Neutrophil (primary cell): ENCODE measurements around the gene CKAP2.
"Not testable (repeated sequence)": the region's sequence is repeated elsewhere in the genome, so short reads cannot be mapped to it uniquely, and the experiment has no call there.

Experiments
- H3K27ac ChIP-seq: fragments of 200-600 bp; sonication (generic); 2 replicates; pipeline ENCODE4 v1.5.1; 2016; ENCODE audit warnings: mild to moderate bottlenecking, moderate library complexity
- H3K27me3 ChIP-seq: fragments of 200-600 bp; sonication (generic); 2 replicates; pipeline ENCODE4 v1.6.0; 2016; ENCODE audit warnings: mild to moderate bottlenecking
- H3K36me3 ChIP-seq: fragments of 200-600 bp; sonication (generic); 2 replicates; pipeline ENCODE4 v1.5.1; 2017
- H3K4me1 ChIP-seq, 2 experiments: fragments of 200-600 bp in 1 of 2; sonication (generic) in 1 of 2; 1 replicate in 1 of 2; 2 replicates in 1 of 2; pipeline versions ENCODE4 v1.5.1 to v1.6.1; 2013 to 2016; ENCODE audit warnings: low read depth in 1 of 2, low read length in 1 of 2, mild to moderate bottlenecking in 1 of 2, moderate library complexity in 1 of 2; ENCODE audit not compliant: control insufficient read depth in 1 of 2, insufficient read depth in 1 of 2
- H3K4me3 ChIP-seq, 2 experiments: fragments of 200-600 bp in 1 of 2; sonication (generic) in 1 of 2; 1 replicate in 1 of 2; 2 replicates in 1 of 2; pipeline ENCODE4 v1.5.1; 2013 to 2016; ENCODE audit warnings: low read depth in 1 of 2, low read length in 1 of 2, mild to moderate bottlenecking in 1 of 2, moderate library complexity in 1 of 2
- H3K9me3 ChIP-seq: fragments of 200-600 bp; sonication (generic); 2 replicates; pipeline ENCODE4 v1.5.1; 2016
- CTCF ChIP-seq: fragments of 200-600 bp; sonication (generic); IDR thresholded peaks from 2 replicates; pipeline ENCODE4 v1.5.1; 2016; ENCODE audit warnings: antibody characterized with exemption

The CKAP2 gene, protein sequence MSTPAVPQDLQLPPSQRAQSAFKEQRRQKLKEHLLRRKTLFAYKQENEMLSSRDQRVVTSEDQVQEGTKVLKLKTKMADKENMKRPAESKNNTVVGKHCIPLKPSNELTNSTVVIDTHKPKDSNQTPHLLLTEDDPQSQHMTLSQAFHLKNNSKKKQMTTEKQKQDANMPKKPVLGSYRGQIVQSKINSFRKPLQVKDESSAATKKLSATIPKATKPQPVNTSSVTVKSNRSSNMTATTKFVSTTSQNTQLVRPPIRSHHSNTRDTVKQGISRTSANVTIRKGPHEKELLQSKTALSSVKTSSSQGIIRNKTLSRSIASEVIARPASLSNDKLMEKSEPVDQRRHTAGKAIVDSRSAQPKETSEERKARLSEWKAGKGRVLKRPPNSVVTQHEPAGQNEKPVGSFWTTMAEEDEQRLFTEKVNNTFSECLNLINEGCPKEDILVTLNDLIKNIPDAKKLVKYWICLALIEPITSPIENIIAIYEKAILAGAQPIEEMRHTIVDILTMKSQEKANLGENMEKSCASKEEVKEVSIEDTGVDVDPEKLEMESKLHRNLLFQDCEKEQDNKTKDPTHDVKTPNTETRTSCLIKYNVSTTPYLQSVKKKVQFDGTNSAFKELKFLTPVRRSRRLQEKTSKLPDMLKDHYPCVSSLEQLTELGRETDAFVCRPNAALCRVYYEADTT

DNA sequence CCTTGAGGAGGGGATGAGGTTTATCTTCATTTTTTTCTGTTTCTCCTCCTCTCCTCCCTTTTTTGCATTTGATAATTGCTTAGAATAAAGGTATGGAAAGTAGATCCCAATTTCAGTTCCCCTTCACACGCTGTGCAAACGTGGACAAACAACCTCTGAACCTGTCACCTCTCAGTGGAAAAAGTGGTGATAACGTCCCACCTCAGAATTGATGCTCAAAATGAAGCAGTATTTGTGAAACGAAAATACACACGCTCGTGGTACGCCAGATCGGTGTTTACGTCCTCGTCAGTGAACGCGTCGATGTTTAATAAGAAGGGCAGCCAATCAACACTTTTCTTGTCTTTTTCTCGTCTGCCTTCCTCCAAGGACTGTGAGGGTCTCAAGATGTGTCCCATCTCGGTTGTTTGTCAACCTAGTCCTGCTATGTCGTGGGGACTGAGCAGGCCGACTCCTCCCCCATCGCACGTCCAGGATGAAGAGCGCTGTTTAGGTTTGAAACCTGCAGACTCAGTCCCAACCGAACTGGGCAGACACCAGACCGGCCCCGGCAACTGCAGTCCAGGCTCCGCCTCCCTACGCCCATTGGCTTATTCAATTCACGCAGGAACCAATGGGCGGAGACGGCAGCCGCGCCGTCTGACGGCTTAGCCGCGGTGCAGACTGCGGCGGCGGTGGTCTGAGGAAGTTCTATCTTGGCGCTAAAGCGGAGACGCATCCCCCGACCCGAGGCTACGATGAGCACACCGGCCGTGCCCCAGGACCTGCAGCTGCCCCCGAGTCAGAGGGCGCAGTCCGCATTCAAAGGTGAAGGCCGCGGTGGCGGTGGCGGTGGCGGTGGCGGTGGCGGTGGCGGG, at the start of gene CKAP2:
Gene CKAP2 (plus strand): TSS at position 659 of the 857 bp plus-strand sequence. CDS start 79 bp downstream, at position 738.
- peak within 1 kb of the TSS; percentile 94 for H3K27ac ChIP-seq
- peak within 1 kb of the TSS; percentile 85 to 92 for H3K4me3 ChIP-seq
- no peaks in the 10 kb centered on the region for H3K36me3 ChIP-seq
- TF ChIP-seq CTCF = peak; percentile 70
- no peaks in the 10 kb centered on the region for H3K9me3 ChIP-seq
- H3K4me1 ChIP-seq = peaks cover 27 to 30% of the 10 kb centered on the region in 2 experiments
- no peaks in the 10 kb centered on the region for H3K27me3 ChIP-seq

DNA sequence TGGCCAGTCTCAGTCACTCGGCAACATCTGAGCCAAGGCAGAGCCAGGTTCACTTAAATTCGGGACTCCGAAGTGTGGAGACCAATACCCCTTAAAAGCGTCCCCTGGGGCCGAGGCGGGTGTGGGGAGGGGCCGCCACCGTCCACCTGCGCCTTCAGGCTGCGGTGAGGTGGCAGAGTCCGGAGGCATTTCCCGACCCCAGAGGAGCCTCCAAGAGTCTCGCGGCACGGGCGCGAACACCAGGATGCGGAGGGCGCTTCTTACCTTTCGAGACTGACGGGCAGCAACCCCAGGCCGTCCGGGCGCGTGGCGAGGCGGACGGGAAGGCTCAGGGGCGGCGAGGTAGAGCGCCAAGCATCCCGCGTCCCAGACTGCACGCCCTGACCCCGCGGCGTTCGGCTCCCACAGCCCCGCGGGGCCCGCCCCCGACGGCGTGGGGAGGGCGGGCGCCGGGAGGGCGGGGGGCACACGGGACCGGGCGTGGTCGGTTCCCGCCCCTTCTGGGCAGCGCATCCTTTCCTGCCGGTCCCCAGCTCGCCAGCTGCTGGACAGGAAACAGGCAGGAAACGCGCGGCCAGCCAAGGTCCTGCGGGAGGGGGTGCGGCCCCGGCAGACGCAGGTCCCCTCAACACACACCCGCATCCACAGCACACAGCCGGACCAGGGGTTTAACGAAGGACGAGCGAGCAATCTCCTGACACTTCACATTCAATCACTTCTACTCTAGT, 49.3 kb upstream of the CKAP2 start, which contains the start of gene THSD1:
Gene THSD1 (minus strand): TSS at position 406 of the 728 bp plus-strand sequence. CDS start 3,572 bp downstream, outside the sequence.
- no peak for TF ChIP-seq CTCF
- Histone ChIP-seq H3K27ac (no peak within 1 kb of the TSS), H3K27me3 (peaks cover 62% of the 10 kb centered on the region), H3K9me3 (no peaks in the 10 kb centered on the region), H3K4me1 (peaks cover 3 to 16% of the 10 kb centered on the region in 2 experiments), H3K36me3 (no peaks in the 10 kb centered on the region), H3K4me3 (no peak within 1 kb of the TSS)

DNA sequence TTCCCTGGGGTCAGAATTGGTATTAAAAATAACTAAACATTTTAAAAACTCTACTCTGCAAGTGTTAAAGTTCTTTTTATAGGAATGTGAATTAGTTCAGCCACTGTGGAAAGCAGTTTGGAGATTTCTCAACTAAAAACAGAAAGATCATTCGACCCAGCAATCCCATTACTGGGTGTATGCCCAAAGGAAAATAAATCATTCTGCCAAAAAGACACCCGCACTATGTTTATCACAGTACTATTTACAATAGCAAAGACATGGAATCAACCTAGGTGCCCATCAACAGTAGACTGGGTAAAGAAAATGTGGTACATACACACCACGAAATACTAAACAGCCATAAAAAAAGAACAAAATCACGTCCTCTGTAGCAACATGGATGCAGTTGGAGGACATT, 48.6 kb upstream of the CKAP2 start:
- no peak for TF ChIP-seq CTCF
- H3K27ac ChIP-seq = no peak overlapping the region
- H3K4me3 ChIP-seq = no peak overlapping the region
- peaks cover 3 to 16% of the 10 kb centered on the region in 2 experiments for H3K4me1 ChIP-seq
- no peaks in the 10 kb centered on the region for H3K9me3 ChIP-seq
- peaks cover 62% of the 10 kb centered on the region for H3K27me3 ChIP-seq
- H3K36me3 ChIP-seq = no peaks in the 10 kb centered on the region

DNA sequence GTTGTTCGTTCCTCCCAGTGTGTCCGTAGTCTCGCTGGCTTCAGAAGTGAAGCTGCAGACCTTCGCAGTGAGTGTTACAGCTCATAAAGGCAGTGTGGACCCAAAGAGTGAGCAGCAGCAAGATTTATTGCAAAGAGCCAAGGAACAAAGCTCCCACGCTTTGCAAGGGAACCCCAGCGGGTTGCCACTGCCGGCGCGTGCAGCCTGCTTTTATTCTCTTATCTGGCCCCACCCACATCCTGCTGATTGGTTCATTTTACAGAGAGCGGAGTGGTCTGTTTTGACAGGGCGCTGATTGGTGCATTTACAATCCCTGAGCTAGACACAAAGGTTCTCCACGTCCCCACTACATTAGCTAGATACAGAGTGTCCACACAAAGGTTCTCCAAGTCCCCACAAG, 47.8 kb upstream of the CKAP2 start:
- not testable (repeated sequence) for H3K4me3 ChIP-seq, H3K27ac ChIP-seq, H3K9me3 ChIP-seq, H3K36me3 ChIP-seq
- peaks cover 3 to 16% of the 10 kb centered on the region in 2 experiments for H3K4me1 ChIP-seq
- peaks cover 55% of the 10 kb centered on the region for H3K27me3 ChIP-seq

- H3K36me3 ChIP-seq, H3K4me3 ChIP-seq, H3K9me3 ChIP-seq, H3K27ac ChIP-seq: not testable (repeated sequence)
- Histone ChIP-seq H3K27me3 (peaks cover 48% of the 10 kb centered on the region), H3K4me1 (peaks cover 3 to 16% of the 10 kb centered on the region in 2 experiments)
Measured at GRCh38 chr13:52408071-52408658, 47.1 kb upstream of the CKAP2 start.
